Activated CD4-positive, alpha-beta T cell treated with anti-CD3 and anti-CD28 coated beads, Interleukin-2, amount 50 U/mL, for 4 hours (primary cell): ENCODE data around the gene TMEM125.

ENCODE experiments used
- DNase-seq, 2 experiments: peaks; one replicate each; pipeline ENCODE4 v3.0.0-alpha.2; 2020

The TMEM125 gene

GRCh38 chr1:43294761-43295160 lies 25.0 kb downstream of the TMEM125 start:
- no peak for DNase-seq

GRCh38 chr1:43296207-43296606 lies 26.4 kb downstream of the TMEM125 start:
- no peak for DNase-seq

- DNase-seq, result no peak
These were observed 28.3 kb downstream of the TMEM125 start for GRCh38 chr1:43298055-43298454.

- DNase-seq, result no peak
These were observed 29.3 kb downstream of the TMEM125 start for GRCh38 chr1:43299101-43299500.

- no peak for DNase-seq
These were observed 30.8 kb downstream of the TMEM125 start, which contains the start of gene TIE1 for GRCh38 chr1:43300378-43301094. TIE1 (plus strand) TSS chr1:43300982; CDS start chr1:43301072, 90 bp downstream.

GRCh38 chr1:43302201-43302600 lies 32.4 kb downstream of the TMEM125 start:
- DNase-seq, result no peak

GRCh38 chr1:43302721-43303470 lies 33.1 kb downstream of the TMEM125 start:
- no peak for DNase-seq

- no peak for DNase-seq
These were observed 33.9 kb downstream of the TMEM125 start for GRCh38 chr1:43303471-43304313.

GRCh38 chr1:43304314-43304681 lies 34.5 kb downstream of the TMEM125 start:
- no peak for DNase-seq

GRCh38 chr1:43304771-43305300 lies 35.1 kb downstream of the TMEM125 start:
- DNase-seq, result no peak

GRCh38 chr1:43305461-43305860 lies 35.7 kb downstream of the TMEM125 start:
- DNase-seq, result no peak

GRCh38 chr1:43305926-43306687 lies 36.3 kb downstream of the TMEM125 start:
- no peak for DNase-seq

GRCh38 chr1:43306688-43307457 lies 37.1 kb downstream of the TMEM125 start:
- no peak for DNase-seq

GRCh38 chr1:43307458-43308158 lies 37.8 kb downstream of the TMEM125 start:
- DNase-seq, result no peak

- DNase-seq, result no peak
These were observed 39.0 kb downstream of the TMEM125 start for GRCh38 chr1:43308635-43309404.

GRCh38 chr1:43309405-43310025 lies 39.7 kb downstream of the TMEM125 start:
- no peak for DNase-seq

- DNase-seq, result no peak
These were observed 41.7 kb downstream of the TMEM125 start for GRCh38 chr1:43311521-43311920.

GRCh38 chr1:43312212-43312623 lies 42.4 kb downstream of the TMEM125 start:
- no peak for DNase-seq

- no peak for DNase-seq
These were observed 43.1 kb downstream of the TMEM125 start for GRCh38 chr1:43312663-43313515.
